HG03439 (cell line): ENCODE results near the gene BPI.
"Not testable (repeated sequence)": the region's sequence is repeated elsewhere in the genome, so short reads cannot be mapped to it uniquely, and the experiment has no call there.

ENCODE experiments used
- ATAC-seq: cut with Tn5 transposase; IDR thresholded peaks from one replicate; pipeline ENCODE4 v1.9.1; 2021; ENCODE audit warnings: mild to moderate bottlenecking, moderate library complexity; ENCODE audit not compliant: unreplicated experiment

BPI gene

DNA sequence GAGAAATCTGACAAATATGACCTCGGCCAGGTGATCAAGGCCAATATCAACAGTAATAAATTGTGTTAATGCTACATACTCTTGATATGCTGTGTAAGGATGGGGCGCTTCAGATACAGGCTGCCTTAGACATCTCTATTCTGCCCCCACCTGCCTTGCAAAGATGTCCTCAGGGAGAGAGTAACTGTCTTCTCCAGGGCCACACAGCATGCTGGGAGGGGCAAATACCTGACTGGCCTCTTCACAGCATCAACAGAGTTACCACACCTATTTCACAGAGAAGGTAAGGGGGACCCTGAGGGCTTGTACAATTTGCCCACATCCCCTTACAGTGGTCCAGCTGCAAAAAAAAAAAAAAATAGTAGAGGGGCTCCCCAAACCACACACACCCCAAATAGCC, 26.3 kb upstream of the BPI start:
- no peak for ATAC-seq

DNA sequence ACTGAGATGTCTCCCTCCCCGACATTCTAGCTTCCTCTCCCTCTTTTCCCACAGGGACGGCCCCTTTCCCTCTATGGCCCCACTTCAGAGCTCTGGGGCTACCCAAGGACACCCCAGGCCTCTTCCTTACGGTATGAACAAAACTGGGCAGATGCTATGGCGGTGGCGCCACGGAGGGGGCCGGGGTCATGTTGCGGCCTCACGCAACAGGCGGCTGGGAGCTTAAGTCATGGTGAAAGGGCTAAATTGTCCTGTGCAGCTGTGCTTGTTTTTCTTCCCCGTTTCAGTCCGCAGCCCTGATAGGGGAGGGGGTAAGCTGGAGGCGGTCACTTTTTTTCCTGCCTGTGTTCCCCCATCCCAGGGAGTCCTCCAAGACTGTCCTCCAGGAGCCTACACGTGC, 25.8 kb upstream of the BPI start:
- ATAC-seq = no peak

DNA sequence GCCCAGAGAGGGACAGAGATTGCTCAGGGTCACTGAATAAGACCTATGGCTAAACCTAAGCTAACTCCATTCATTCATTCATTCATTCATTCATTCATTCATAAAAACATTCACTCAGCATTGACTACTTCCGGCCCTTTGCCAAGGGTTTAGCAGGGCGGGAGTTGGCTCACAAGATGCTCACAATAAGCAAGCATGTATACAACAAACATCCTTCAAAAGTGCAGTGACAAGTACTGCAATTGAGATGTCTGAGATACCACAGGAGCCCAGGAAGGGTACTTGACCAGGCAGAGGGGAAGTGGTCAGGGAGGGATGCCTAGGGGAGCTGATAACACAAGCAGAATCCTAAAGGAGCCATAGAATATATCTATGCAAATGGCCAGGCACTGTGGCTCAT, 25.2 kb upstream of the BPI start:
- no peak for ATAC-seq

DNA sequence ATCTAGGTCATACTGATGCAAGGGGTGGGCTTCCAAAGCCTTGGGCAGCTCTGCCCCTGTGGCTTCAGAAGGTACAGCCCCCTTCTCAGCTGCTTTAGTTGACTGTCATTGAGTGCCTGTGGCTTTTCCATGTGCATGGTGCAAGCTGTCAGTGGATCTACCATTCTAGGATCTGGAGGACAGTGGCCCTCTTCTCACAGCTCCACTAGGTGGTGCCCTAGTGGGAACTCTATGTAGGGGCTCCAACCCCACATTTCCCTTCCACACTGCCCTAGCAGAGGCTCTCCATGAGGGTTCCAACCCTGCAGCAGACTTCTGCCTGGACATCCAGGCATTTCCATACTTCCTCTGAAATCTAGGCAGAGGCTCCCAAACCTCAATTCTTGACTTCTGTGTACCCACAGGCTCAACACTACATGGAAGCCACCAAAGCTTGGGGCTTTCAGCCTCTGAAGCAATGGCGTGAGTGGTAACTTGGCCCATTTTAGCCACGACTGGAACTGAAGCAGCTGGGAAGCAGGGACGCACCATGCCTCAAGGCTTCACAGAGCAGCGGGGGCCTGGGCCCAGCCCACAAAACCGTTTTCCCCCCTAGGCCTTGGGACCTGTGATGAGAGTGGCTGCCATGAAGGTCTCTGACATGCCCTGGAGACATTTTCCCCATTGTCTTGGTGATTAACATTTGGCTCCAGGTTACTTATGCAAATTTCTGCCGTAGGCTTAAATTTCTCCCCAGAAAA, 22.6 kb upstream of the BPI start:
- not testable (repeated sequence) for ATAC-seq

DNA sequence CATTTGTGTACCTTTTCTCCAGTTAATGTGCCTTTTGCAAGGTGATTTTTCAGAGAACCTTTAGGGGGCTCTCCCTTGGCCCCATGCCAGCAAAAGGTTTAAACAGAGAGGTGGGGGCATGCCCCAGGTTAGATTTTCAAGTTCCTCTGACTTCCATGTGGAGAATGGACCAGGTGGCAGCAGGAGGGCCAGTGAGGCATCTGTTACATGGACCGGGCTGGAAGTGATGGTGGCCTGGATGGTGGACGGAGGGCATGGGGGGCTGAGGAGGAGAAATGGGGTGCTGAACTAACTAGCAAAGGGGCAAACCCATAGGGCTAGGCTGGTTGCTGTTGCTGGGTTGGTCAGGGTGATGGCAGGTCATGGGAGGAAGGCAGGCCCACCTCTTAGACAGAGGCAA, 20.7 kb upstream of the BPI start:
- no peak for ATAC-seq

DNA sequence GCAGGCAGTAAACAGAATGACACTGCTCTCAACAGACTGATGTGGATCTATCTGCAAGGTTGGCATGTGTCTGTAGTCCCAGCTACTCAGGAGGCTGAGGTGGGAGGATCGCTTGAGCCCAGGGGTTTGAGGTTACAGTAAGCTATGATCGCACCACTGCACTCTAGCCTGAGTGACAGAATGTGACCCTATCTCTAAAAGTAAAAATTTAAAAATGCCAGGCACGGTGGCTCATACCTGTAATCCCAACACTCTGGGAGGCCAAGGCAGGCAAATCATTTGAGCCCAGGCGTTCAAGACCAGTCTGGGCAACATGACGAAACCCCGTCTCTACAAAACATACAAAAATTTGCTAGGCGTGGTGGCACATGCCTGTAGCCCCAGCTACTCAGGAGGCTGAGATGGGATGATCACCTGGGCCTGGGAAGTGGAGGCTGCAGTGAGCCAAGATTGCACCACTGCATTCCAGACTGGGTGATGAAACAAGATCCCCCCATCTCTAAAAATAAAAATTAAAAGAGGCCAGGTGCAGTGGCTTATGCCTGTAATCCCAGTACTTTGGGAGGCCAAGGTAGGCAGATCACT, 19.8 kb upstream of the BPI start:
- ATAC-seq = not testable (repeated sequence)

DNA sequence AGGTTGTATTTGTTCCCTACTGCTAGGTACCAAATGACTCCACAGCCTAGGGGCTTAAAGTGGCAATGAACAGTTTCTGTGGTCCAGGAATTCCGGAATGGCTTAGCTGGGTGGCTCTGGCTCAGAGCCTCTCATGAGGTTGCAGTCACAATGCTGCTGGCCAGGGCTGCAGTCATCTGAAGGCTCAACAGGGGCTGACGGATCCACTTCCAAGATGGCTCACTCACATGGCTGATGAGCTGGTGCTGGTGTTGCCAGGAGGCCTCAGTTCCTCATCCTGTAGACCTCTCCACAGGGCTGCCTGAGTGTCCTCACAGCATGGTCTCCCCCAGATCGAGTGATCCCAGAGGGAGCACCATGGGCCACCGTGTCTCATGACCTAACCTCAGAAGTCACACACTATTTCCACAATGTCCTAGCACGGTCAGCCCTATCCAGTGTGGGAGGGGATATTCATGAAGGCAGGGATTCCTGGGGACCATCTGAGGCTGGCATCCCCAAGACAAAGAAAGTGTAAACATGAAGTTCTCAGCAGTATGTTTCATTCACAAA, 19.0 kb upstream of the BPI start:
- ATAC-seq = no peak

DNA sequence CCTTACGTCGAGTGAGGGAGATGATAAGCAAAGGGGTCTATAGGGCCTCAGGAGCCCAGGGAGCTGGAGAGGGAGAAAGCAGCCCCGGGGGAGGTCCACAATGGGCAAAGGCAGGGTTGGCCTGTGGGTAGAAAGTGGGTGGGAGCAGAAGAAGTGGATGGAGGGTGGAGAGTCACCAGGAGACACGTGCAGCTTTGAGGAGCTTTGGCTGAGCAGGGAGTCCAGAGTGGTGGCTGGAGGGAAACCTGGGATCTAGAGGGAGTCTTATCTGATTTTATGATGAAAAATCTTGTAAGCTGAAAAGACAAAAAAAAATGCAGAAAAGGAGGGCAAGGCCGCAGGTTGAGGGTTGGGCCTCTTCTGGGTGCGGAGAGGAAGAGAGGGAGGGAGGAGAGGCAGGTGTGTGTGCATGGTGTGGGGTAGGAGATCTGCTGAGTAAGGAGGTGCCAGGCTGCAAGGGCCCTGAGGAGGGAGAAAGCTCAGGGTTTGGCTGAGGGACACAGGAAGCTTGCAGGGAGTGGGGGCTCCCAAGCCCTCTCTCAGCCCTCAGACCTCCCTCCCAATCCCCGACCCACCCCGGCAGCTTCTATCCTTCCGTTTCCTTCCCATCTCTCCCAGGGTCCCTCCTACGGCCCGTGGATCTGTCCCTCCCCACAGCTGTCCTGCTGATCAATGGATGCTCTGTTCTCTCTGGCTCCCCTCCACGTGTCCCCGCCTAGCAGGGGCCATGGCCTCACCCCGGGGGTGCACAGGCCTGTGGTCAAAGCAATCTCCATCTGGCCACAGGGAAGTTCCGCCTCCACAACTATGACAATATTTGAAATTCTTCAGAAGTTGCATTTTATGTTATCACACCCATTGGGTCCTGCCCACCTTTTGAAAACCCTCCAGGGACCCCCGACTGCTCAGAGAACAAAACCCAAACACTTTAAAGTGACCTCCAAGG, 17.1 kb upstream of the BPI start:
- ATAC-seq = no peak

DNA sequence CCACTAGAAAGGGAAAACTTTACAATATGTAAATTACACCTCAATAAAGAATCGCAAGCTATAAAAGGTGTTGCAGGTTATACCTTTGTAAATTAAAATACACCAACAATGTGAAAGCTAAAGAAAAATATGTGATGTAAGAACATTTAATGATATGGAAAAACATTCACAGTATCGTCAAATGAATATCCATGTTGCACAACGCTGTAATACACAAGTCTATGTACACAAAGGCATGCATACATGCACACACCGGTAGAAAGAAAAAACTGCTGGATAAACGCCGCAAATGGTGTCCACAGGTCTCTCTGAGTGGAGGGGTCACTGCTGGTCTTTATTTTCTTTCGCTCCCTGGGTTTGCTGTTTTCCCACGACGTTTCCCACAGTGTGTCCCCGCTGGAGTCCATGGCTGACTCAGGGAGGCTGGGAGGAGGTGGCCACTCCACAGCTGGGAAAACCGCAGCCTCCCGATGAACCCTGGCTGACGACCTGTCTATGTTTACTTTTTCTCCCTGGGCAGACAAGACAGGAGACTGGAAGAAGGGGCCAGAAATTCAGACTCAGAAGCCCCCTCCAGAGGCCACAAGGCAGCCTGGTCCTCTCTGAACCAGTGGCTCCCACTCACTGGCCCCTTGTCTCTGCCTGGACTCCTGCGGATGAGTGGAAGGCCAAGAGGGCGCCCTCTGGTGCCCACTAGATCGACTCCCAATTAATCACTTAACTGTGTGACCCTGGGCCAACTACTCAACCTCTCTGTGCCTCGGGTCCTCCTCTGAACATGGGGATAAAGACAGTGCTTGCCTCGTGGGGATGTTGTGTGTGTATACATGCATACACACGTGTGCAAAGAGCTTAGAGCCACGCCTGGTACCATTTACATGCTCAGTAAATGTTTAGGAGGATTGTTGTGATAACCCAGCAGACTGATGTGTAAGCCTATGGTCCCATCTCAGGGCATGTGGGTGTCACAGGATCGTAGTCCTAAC, 12.8 kb upstream of the BPI start:
- no peak for ATAC-seq

DNA sequence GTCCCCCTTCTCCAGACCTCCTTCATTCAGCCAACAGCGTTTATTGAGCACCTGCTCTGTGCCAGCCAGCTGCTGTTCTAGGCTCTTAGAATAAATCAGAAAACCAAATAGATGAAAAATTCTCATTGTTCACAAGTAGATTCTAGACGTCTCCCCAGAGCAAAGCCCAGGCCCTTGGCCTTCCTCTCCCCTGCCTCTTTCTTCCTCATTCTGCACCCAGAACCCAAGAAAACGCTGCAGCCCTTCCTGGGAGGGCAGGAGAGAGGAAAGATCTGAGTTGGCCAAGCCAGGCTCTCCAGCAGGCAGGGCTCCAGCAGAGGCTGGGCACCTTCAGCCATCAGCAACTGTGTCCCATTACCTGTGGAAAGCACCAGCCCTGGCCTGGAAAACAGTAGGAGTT, 12.0 kb upstream of the BPI start:
- no peak for ATAC-seq

DNA sequence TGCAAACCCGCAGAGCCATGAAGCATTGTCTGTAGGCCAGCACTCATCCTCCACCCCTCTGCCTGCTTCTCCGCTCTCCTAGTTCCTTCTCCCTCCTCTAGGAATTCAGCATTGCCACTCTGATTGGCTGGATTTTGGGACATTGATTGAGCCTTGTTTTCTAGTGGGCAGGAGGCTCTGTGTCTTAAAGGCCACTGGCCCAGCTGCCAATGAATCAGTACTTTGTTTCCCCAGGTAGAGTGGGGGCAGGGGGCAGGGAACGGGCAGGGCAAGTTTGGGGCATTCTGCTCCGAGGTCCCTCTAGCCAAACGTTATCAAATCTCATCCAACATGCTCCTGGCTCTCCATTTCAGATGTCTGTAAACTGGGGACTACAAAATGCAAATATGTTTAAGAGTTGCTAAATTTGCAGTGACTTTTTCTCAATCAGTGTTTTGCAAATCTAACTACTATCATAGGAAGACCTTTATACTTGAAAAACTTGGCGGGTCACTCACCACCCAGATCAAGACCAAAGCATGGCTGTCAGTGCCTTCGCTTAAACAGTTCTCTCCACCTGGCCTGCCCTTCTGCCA, 10.4 kb upstream of the BPI start:
- no peak for ATAC-seq

DNA sequence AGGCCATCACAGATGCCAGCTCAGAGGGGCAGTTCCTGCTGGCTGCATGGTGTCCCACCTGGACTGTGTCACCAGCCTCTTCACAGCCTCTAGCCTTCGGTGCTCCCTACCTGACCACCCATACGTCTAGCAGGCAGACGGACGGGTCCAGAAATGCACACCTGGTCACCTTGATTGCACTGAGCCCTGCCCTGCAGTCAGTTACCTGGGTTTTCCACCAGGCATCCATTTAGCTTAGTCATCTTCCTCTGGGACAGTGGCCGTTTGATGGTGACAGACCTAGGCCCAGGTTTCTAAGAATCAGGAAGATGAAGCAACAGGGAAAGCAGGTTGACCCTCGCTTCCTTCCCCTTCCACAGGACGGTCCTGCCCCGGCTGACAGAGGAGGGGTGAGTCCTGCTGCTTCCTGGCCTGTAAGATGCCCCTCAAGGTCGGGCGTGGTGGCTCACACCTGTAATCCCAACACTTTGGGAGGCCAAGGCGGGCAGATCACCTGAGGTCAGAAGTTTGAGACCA, 9.8 kb upstream of the BPI start:
- ATAC-seq = no peak

DNA sequence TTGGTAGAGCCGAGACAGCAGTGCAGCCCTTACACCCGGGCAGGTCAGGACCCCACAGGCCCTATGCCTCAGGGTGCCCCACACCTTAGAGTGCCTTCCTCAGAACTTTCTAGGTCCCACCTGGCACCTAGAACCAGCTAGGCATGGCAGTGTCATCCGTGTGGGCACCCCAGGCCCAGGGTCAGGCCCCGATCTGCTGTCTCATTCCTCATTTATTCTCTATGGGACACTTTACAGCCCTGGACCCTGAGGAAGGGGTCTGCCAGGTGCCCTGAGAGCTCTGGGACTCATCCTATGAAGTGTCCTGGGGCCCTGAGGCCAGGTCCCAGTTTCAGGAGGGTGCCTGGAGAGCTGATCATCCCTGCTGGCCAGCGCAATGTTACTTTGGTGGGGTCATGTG, 8.1 kb upstream of the BPI start:
- no peak for ATAC-seq

DNA sequence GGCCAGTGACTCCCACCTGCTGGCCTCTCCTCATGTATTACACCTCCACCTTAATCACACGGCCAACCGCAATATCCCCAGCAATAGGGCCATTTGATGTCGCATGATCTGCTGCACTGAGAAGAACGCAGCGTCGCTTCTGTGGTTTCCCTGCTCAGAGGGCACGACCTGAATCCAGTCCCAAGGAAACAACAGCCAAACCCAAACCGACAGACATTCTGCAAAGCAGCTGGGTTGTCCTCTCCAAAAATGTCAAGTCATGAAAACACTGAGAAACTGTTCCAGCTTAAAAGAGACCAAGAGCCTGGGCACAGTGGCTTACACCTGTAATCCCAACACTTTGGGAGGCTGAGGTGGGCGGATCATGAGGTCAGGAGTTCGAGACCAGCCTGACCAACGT, 7.5 kb upstream of the BPI start:
- no peak for ATAC-seq

DNA sequence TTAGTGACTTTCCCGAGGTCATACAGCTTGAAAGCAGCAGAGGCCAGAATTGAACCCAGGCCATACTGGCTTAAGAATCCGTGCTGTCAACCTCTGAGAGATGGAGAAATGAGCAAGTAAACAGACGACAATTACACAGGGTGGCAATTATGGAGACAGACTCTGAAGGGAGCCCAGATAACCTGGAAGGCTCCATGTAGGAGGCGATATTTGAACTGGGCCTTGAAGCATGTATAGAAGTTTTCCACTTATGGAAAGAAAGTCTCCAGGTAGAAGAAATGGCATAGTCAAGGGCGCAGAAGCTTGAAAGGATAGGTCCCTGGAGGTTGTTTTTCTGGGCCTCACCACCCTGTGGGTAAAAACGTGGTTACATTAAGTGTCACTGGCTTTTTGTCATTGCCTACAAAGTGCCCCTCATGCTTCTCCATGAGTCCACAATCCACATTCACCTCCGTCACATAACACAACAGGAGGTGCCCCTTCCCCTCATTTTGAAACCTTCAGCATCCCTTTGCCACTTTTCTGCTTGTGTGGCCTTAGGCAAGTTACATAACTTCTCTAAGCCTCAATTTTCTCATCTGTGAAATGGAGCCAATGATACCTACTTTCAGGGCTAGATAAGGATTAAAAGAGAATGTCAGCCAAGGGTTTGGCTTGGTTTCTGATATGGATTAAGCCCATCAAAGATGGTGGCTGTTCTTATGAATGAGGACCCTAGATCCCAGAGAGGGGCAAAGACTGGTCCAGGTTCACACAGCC, 5.9 kb upstream of the BPI start:
- no peak for ATAC-seq

DNA sequence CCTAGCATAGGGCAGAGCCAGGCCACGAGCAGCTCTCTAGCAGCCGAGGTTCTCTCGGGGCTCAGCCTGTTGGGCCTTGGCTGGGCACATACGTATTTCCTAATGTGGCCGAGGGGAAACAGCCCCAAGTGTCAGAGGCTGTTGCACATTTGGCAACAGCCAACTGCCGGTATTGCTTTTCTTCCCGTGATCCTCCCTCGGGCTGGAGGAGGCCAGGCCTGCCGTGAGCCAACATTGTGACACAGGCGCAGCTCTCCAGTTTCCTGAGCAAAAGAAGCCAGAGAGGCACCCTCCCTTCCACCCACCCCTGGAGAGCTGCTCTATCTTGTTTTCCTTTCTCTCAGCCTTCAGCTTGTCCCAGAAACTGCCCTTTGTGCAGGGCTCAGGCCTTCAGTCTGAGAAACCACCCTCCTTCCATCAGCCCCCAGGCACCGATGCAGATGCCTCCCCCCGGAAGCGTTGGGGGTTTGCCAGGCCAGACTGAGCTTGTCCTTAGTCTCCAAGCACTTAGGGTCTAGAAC, 5.1 kb upstream of the BPI start:
- no peak for ATAC-seq

DNA sequence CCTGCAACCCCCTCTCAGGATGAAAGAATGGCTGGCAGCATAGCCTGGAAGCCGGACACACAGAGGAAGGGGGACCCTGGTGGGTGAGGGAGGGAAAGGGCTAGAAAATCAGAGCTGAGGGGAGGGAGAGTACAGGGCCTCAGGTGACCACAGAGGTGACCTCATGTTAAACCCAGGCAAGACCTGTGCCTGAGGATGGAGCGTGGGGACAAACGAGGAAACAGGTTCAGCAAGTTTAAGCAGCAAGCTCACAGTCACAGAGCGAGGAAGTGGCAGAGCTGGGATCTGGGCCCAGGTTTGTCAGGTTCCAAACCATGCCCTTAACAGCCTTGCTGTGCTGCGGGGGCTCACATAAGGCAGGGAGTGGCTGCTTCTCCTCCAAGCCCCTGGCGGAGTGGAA, 4.0 kb upstream of the BPI start:
- no peak for ATAC-seq

DNA sequence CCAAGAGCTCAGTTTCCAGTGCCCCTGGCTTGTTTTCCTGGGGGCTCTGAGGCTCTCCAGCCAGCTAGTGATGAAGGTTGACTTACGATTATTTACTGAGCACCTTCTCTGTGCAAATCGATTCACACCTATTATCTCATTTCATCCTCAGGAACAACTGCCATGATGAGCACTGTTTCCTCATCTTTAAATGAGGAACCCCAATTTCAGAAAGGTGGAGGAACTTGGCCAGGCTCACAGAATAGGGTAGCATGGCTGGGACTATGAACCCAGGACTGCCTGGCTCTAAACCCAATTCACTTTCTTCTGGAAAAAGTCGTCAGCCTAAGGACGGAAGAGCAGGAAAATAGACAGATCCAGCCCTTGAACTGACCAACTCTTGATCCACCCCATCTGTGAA, 3.5 kb upstream of the BPI start:
- no peak for ATAC-seq

DNA sequence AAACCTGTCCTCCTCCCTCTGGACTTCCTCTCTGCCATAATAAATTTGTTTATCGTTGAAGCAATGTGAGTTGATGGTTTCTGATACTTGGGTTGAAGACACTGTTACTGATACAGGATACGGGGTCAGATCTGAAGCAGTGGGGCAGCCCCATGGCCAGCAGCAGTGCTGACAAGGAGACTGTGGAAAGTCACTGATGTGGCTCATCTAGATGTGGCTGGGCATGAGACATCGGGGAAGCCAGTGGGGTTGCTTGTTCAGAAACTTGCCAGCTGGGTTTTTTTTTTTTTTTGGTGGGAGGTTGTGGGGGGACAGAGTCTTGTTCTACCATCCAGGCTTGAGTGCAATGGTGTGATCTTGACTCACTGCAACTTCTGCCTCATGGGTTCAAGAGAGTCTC, 2.6 kb upstream of the BPI start:
- no peak for ATAC-seq
